ENCODE data around the gene SYT15.
"Not testable (repeated sequence)": the region's sequence is repeated elsewhere in the genome, so short reads cannot be mapped to it uniquely, and the experiment has no call there.

SYT15 gene

DNA sequence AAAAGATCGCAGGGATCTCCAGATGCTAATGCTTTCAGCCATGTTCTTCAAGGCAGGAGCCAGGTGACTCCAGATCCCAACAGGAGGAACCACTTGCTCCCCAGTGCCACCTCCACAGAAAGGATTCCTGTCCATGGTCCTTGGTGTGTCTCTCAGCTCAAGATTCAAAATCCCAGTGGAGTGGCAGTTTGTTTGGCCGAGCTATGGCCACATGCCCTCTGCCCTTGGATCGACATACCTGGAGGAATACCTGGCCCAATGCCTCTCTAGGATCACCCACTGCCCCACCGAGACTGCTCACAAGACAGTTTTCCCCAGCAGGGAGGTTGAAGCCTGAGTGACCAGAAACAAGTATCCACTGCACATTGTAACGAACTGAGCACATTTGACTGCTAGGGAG lies 18.5 kb upstream of the SYT15 start:
- H3K9ac ChIP-seq (ENCODE audit: low read length in 2 of 2) = no peak overlapping the region
- H3K36me3 ChIP-seq (ENCODE audit: control insufficient read depth in 2 of 2, insufficient read depth in 2 of 2, low read length in 2 of 2) = no peaks in the 10 kb centered on the region
- peaks cover 36 to 51% of the 10 kb centered on the region in 2 donors for H3K27me3 ChIP-seq (ENCODE audit: control insufficient read depth in 1 of 2, insufficient read depth in 2 of 2, low read length in 2 of 2)
- H3K9me3 ChIP-seq (ENCODE audit: control insufficient read depth in 2 of 2, low read length in 2 of 2) = peaks cover 0 to 6% of the 10 kb centered on the region in 2 donors
- H3K4me1 ChIP-seq (ENCODE audit: control insufficient read depth, insufficient read depth, low read length) = peaks cover 19% of the 10 kb centered on the region
- H3K27ac ChIP-seq (ENCODE audit: low read length) = no peak overlapping the region
- H3K4me3 ChIP-seq (ENCODE audit: low read length in 2 of 2) = no peak overlapping the region

GRCh38 chr10:46560952-46561351 lies 18.0 kb upstream of the SYT15 start:
- H3K27ac ChIP-seq (ENCODE audit: low read length) = no peak overlapping the region
- peaks cover 30 to 46% of the 10 kb centered on the region in 2 donors for H3K27me3 ChIP-seq (ENCODE audit: control insufficient read depth in 1 of 2, insufficient read depth in 2 of 2, low read length in 2 of 2)
- no peak overlapping the region for H3K9ac ChIP-seq (ENCODE audit: low read length in 2 of 2)
- H3K9me3 ChIP-seq (ENCODE audit: control insufficient read depth in 2 of 2, low read length in 2 of 2) = peaks cover 0 to 6% of the 10 kb centered on the region in 2 donors
- H3K4me1 ChIP-seq (ENCODE audit: control insufficient read depth, insufficient read depth, low read length) = peaks cover 13% of the 10 kb centered on the region
- no peak overlapping the region for H3K4me3 ChIP-seq (ENCODE audit: low read length in 2 of 2)
- no peaks in the 10 kb centered on the region for H3K36me3 ChIP-seq (ENCODE audit: control insufficient read depth in 2 of 2, insufficient read depth in 2 of 2, low read length in 2 of 2)

- not testable (repeated sequence) for H3K9ac ChIP-seq (ENCODE audit: low read length in 2 of 2); H3K27ac ChIP-seq (ENCODE audit: low read length); H3K4me1 ChIP-seq (ENCODE audit: control insufficient read depth, insufficient read depth, low read length); H3K4me3 ChIP-seq (ENCODE audit: low read length in 2 of 2); H3K27me3 ChIP-seq (ENCODE audit: control insufficient read depth in 1 of 2, insufficient read depth in 2 of 2, low read length in 2 of 2); H3K36me3 ChIP-seq (ENCODE audit: control insufficient read depth in 2 of 2, insufficient read depth in 2 of 2, low read length in 2 of 2); H3K9me3 ChIP-seq (ENCODE audit: control insufficient read depth in 2 of 2, low read length in 2 of 2)
Measured at GRCh38 chr10:46565591-46566332, 13.2 kb upstream of the SYT15 start.

- not testable (repeated sequence) for H3K9ac ChIP-seq (ENCODE audit: low read length in 2 of 2); H3K27me3 ChIP-seq (ENCODE audit: control insufficient read depth in 1 of 2, insufficient read depth in 2 of 2, low read length in 2 of 2); H3K4me1 ChIP-seq (ENCODE audit: control insufficient read depth, insufficient read depth, low read length); H3K9me3 ChIP-seq (ENCODE audit: control insufficient read depth in 2 of 2, low read length in 2 of 2); H3K27ac ChIP-seq (ENCODE audit: low read length); H3K4me3 ChIP-seq (ENCODE audit: low read length in 2 of 2); H3K36me3 ChIP-seq (ENCODE audit: control insufficient read depth in 2 of 2, insufficient read depth in 2 of 2, low read length in 2 of 2)
Measured at GRCh38 chr10:46567151-46567550, 11.8 kb upstream of the SYT15 start.

- H3K4me3 ChIP-seq (ENCODE audit: low read length in 2 of 2); H3K27ac ChIP-seq (ENCODE audit: low read length): not testable (repeated sequence)
Measured at GRCh38 chr10:46570655-46571054, 8.3 kb upstream of the SYT15 start.

GRCh38 chr10:46572765-46573164 lies 6.2 kb upstream of the SYT15 start:
- not testable (repeated sequence) for H3K4me3 ChIP-seq (ENCODE audit: low read length in 2 of 2); H3K9me3 ChIP-seq (ENCODE audit: control insufficient read depth in 2 of 2, low read length in 2 of 2); H3K9ac ChIP-seq (ENCODE audit: low read length in 2 of 2); H3K27ac ChIP-seq (ENCODE audit: low read length); H3K4me1 ChIP-seq (ENCODE audit: control insufficient read depth, insufficient read depth, low read length); H3K27me3 ChIP-seq (ENCODE audit: control insufficient read depth in 1 of 2, insufficient read depth in 2 of 2, low read length in 2 of 2); H3K36me3 ChIP-seq (ENCODE audit: control insufficient read depth in 2 of 2, insufficient read depth in 2 of 2, low read length in 2 of 2)

More at GRCh38 chr10:46570655-46571054, 8.3 kb upstream of the SYT15 start:
- H3K9me3 ChIP-seq (ENCODE audit: control insufficient read depth in 2 of 2, low read length in 2 of 2); H3K9ac ChIP-seq (ENCODE audit: low read length in 2 of 2); H3K27me3 ChIP-seq (ENCODE audit: control insufficient read depth in 1 of 2, insufficient read depth in 2 of 2, low read length in 2 of 2); H3K36me3 ChIP-seq (ENCODE audit: control insufficient read depth in 2 of 2, insufficient read depth in 2 of 2, low read length in 2 of 2); H3K4me1 ChIP-seq (ENCODE audit: control insufficient read depth, insufficient read depth, low read length): not testable (repeated sequence)

- not testable (repeated sequence) for H3K36me3 ChIP-seq (ENCODE audit: control insufficient read depth in 2 of 2, insufficient read depth in 2 of 2, low read length in 2 of 2)
Measured at GRCh38 chr10:46573314-46573713, 5.6 kb upstream of the SYT15 start.

DNA sequence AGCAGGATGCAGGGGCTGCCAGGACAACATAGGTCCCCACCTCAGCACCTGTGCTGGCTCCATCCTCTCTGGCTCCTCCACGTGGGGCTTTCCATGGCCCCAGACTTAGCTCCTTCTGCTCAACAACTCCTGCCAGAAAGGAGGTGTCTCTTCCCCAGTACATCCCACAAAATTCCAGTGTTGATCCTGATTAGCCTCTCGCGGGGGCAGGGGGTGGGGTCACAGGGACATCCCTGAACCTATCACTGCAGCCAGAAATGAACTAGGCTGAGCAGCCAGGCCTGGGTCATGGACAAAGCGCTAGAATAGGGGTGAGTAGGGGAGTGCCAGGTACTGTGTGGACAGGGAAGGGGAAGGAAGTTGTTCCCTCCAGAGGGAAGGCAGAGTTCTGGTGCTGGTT lies 5.0 kb upstream of the SYT15 start:
- not testable (repeated sequence) for H3K4me3 ChIP-seq (ENCODE audit: low read length in 2 of 2); H3K9ac ChIP-seq (ENCODE audit: low read length in 2 of 2); H3K4me1 ChIP-seq (ENCODE audit: control insufficient read depth, insufficient read depth, low read length); H3K36me3 ChIP-seq (ENCODE audit: control insufficient read depth in 2 of 2, insufficient read depth in 2 of 2, low read length in 2 of 2); H3K27me3 ChIP-seq (ENCODE audit: control insufficient read depth in 1 of 2, insufficient read depth in 2 of 2, low read length in 2 of 2); H3K9me3 ChIP-seq (ENCODE audit: control insufficient read depth in 2 of 2, low read length in 2 of 2); H3K27ac ChIP-seq (ENCODE audit: low read length)

More at GRCh38 chr10:46573314-46573713, 5.6 kb upstream of the SYT15 start:
- H3K27me3 ChIP-seq (ENCODE audit: control insufficient read depth in 1 of 2, insufficient read depth in 2 of 2, low read length in 2 of 2); H3K4me1 ChIP-seq (ENCODE audit: control insufficient read depth, insufficient read depth, low read length); H3K9ac ChIP-seq (ENCODE audit: low read length in 2 of 2); H3K27ac ChIP-seq (ENCODE audit: low read length); H3K4me3 ChIP-seq (ENCODE audit: low read length in 2 of 2); H3K9me3 ChIP-seq (ENCODE audit: control insufficient read depth in 2 of 2, low read length in 2 of 2): not testable (repeated sequence)

DNA sequence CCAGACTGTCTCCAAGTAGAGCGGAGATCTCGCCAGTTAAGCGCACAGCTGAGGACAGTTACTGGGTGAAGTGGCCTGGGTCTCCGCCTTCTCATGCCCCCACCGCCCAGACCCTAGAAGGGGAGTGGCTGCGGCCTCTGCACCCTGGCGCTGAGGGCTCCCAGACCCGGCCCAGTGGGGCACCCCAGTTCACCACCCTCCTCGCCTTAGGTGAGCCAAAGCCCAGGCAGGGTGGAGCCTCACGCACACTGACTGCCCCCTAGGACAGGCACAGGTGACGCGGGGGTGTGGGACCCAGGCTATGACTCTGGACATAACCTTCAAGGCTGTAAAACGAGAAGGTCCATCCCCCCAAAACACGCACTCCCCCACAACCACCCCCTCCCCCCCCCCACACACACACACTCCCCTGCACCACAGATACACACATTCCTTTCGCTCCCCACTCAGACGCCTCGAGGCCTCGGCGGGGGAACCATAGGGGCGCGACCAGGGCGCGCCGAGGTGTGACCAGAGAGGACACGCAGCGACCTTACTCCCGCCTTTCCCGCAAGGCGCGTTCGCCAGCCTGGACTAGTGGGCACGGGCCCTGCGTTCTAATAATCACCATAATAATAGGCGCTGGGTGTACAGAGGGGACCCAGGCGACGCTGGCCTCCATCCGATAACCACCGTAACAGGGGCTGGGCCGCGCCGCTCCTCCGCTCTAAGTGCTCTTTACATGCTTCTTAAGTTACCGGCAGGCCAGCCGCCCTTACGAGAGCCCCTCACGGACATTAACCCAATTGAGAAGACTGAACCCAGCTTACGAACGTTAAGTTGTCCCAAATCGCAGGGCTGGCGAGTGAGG lies 1.1 kb upstream of the SYT15 start:
- H3K9ac ChIP-seq (ENCODE audit: low read length in 2 of 2); H3K27ac ChIP-seq (ENCODE audit: low read length); H3K4me1 ChIP-seq (ENCODE audit: control insufficient read depth, insufficient read depth, low read length); H3K4me3 ChIP-seq (ENCODE audit: low read length in 2 of 2); H3K36me3 ChIP-seq (ENCODE audit: control insufficient read depth in 2 of 2, insufficient read depth in 2 of 2, low read length in 2 of 2); H3K27me3 ChIP-seq (ENCODE audit: control insufficient read depth in 1 of 2, insufficient read depth in 2 of 2, low read length in 2 of 2); H3K9me3 ChIP-seq (ENCODE audit: control insufficient read depth in 2 of 2, low read length in 2 of 2): not testable (repeated sequence)

DNA sequence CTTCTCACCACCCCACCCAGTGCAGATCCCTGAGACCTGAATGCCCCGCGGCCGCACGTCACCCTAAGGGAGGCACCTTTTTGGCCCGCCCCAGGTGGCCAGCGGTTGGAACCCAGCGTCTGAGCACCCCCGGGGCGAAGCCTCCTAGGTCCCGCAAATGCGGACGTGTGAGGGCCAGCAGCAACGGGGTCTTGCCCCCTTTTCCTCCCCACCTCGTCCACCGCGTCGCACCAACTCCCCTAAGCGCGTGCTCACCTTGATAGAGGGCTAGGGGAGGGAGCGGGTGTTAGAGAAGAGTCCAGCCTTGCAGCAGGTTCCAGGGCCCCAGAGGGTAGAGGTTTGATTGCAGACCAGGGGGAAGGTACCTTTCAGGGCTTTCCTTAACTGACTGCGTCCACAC lies 450 bp downstream of the SYT15 start:
- H3K9me3 ChIP-seq (ENCODE audit: control insufficient read depth in 2 of 2, low read length in 2 of 2); H3K4me3 ChIP-seq (ENCODE audit: low read length in 2 of 2); H3K27ac ChIP-seq (ENCODE audit: low read length); H3K4me1 ChIP-seq (ENCODE audit: control insufficient read depth, insufficient read depth, low read length); H3K36me3 ChIP-seq (ENCODE audit: control insufficient read depth in 2 of 2, insufficient read depth in 2 of 2, low read length in 2 of 2); H3K27me3 ChIP-seq (ENCODE audit: control insufficient read depth in 1 of 2, insufficient read depth in 2 of 2, low read length in 2 of 2); H3K9ac ChIP-seq (ENCODE audit: low read length in 2 of 2): not testable (repeated sequence)

GRCh38 chr10:46581997-46582396 lies 3.1 kb downstream of the SYT15 start:
- not testable (repeated sequence) for H3K9me3 ChIP-seq (ENCODE audit: control insufficient read depth in 2 of 2, low read length in 2 of 2); H3K4me1 ChIP-seq (ENCODE audit: control insufficient read depth, insufficient read depth, low read length); H3K4me3 ChIP-seq (ENCODE audit: low read length in 2 of 2); H3K36me3 ChIP-seq (ENCODE audit: control insufficient read depth in 2 of 2, insufficient read depth in 2 of 2, low read length in 2 of 2); H3K9ac ChIP-seq (ENCODE audit: low read length in 2 of 2); H3K27ac ChIP-seq (ENCODE audit: low read length); H3K27me3 ChIP-seq (ENCODE audit: control insufficient read depth in 1 of 2, insufficient read depth in 2 of 2, low read length in 2 of 2)
